Measurements from ENCODE around the gene KCTD2. TPM values are rescaled to one million over a fixed set of nuclear protein-coding genes. Genes with fewer than 3 reads are reported as not detected.

KCTD2 gene
- total and polyA plus RNA-seq, 2 experiments from 2014 or later = 12.7 to 19.1 TPM

- H3K36me3 ChIP-seq (replicated peaks; ENCODE audit: insufficient read depth, low read depth) = no peaks in the 10 kb centered on the region
- WGBS (ENCODE audit: low lambda C conversion rate, missing lambda C conversion rate) = 97% methylated on average over 15 of the region's 15 CpGs
Observed at GRCh38 chr17:75001915-75002843, 44.8 kb upstream of the KCTD2 start.

GRCh38 chr17:75003070-75003956 lies 43.7 kb upstream of the KCTD2 start:
- no peaks in the 10 kb centered on the region for H3K36me3 ChIP-seq (replicated peaks; ENCODE audit: insufficient read depth, low read depth)
- 97% methylated on average over 76 of the region's 76 CpGs for WGBS (ENCODE audit: low lambda C conversion rate, missing lambda C conversion rate)
- H3K4me1 ChIP-seq (ENCODE audit: insufficient read depth) = no peaks in the 10 kb centered on the region
- H3K4me3 ChIP-seq = no peak overlapping the region
- TF ChIP-seq EZH2phosphoT487 (IDR thresholded peaks at IDR 0.05; ENCODE audit: low read depth, severe bottlenecking, unreplicated experiment) = no peak
- TF ChIP-seq CTCF (IDR thresholded peaks at IDR 0.05; ENCODE audit: poor library complexity) = no peak
- H2AFZ ChIP-seq = no peak overlapping the region
- no peak overlapping the region for H3K4me2 ChIP-seq
- H3K27ac ChIP-seq = no peak overlapping the region
- no peaks in the 10 kb centered on the region for H4K20me1 ChIP-seq (ENCODE audit: insufficient read depth, poor library complexity, severe bottlenecking)
- H3K9me2 ChIP-seq (replicated peaks; ENCODE audit: insufficient read depth) = no peaks in the 10 kb centered on the region
- no peaks in the 10 kb centered on the region for H3K79me2 ChIP-seq
- no peaks in the 10 kb centered on the region for H3K27me3 ChIP-seq
- DNase-seq (ENCODE audit: low spot score) = no peak
- no peaks in the 10 kb centered on the region for H3K9me3 ChIP-seq (ENCODE audit: low read depth)

More at GRCh38 chr17:75001915-75002843, 44.8 kb upstream of the KCTD2 start:
- H3K27ac ChIP-seq = no peak overlapping the region
- H3K27me3 ChIP-seq = no peaks in the 10 kb centered on the region
- no peak overlapping the region for H3K4me2 ChIP-seq
- no peak overlapping the region for H2AFZ ChIP-seq
- DNase-seq (ENCODE audit: low spot score) = no peak
- no peaks in the 10 kb centered on the region for H3K79me2 ChIP-seq
- no peaks in the 10 kb centered on the region for H3K9me3 ChIP-seq (ENCODE audit: low read depth)
- no peak for TF ChIP-seq EZH2 (IDR thresholded peaks at IDR 0.05; ENCODE audit: borderline replicate concordance)
- no peak for TF ChIP-seq CTCF (IDR thresholded peaks at IDR 0.05; ENCODE audit: poor library complexity)
- TF ChIP-seq EZH2phosphoT487 (IDR thresholded peaks at IDR 0.05; ENCODE audit: low read depth, severe bottlenecking, unreplicated experiment) = no peak
- no peaks in the 10 kb centered on the region for H3K4me1 ChIP-seq (ENCODE audit: insufficient read depth)
- no peak overlapping the region for H3K4me3 ChIP-seq
- no peaks in the 10 kb centered on the region for H4K20me1 ChIP-seq (ENCODE audit: insufficient read depth, poor library complexity, severe bottlenecking)
- H3K9me2 ChIP-seq (replicated peaks; ENCODE audit: insufficient read depth) = no peaks in the 10 kb centered on the region

GRCh38 chr17:75003957-75004355 lies 43.1 kb upstream of the KCTD2 start:
- 94% methylated on average over 15 of the region's 19 CpGs for WGBS (ENCODE audit: low lambda C conversion rate, missing lambda C conversion rate)
- no peaks in the 10 kb centered on the region for H3K36me3 ChIP-seq (replicated peaks; ENCODE audit: insufficient read depth, low read depth)

More at GRCh38 chr17:75003957-75004355, 43.1 kb upstream of the KCTD2 start:
- Histone ChIP-seq H4K20me1 (ENCODE audit: insufficient read depth, poor library complexity, severe bottlenecking) (no peaks in the 10 kb centered on the region), H3K9me2 (replicated peaks; ENCODE audit: insufficient read depth) (no peaks in the 10 kb centered on the region), H3K27me3 (no peaks in the 10 kb centered on the region), H2AFZ (no peak overlapping the region), H3K79me2 (no peaks in the 10 kb centered on the region), H3K27ac (no peak overlapping the region), H3K4me1 (ENCODE audit: insufficient read depth) (no peaks in the 10 kb centered on the region), H3K4me2 (no peak overlapping the region), H3K9me3 (ENCODE audit: low read depth) (no peaks in the 10 kb centered on the region), H3K4me3 (no peak overlapping the region)
- TF ChIP-seq EZH2phosphoT487 (IDR thresholded peaks at IDR 0.05; ENCODE audit: low read depth, severe bottlenecking, unreplicated experiment) (no peak), CTCF (IDR thresholded peaks at IDR 0.05; ENCODE audit: poor library complexity) (no peak), EZH2 (IDR thresholded peaks at IDR 0.05; ENCODE audit: borderline replicate concordance) (no peak)
- DNase-seq (ENCODE audit: low spot score) = no peak

Measured in hepatocyte (in vitro differentiated cells).